Sigmoid colon (tissue), 4 donors: Measurements from ENCODE around the gene RANBP1.

Source experiments
- CTCF ChIP-seq, 4 experiments: fragments of 450-650 bp in 3 of 4; fragments of 200-600 bp in 1 of 4; IDR thresholded peaks; one replicate each; pipeline ENCODE4 v1.5.1; 2016 to 2019; ENCODE audit warnings: antibody characterized with exemption in 4 of 4, mild to moderate bottlenecking in 3 of 4, moderate library complexity in 2 of 4
- POLR2A ChIP-seq, 2 donors: fragments of 450-650 bp; IDR thresholded peaks; one replicate each; pipeline ENCODE4 v1.6.1; 2016; ENCODE audit warnings: antibody characterized with exemption in 2 of 2, mild to moderate bottlenecking in 2 of 2, moderate library complexity in 2 of 2
- POLR2AphosphoS5 ChIP-seq, 4 donors: sonication (generic); formaldehyde crosslinking; IDR thresholded peaks; one replicate each; pipeline ENCODE4 v1.6.1; 2017; ENCODE audit warnings: antibody characterized with exemption in 4 of 4

GRCh38 chr22:20114506-20115475 is 1.1 kb upstream of the RANBP1 start:
- TF ChIP-seq CTCF (IDR thresholded peaks at IDR 0.05) (no peak), POLR2A (IDR thresholded peaks at IDR 0.05) (no peak), POLR2AphosphoS5 (IDR thresholded peaks at IDR 0.05) (no peak)
